ENCODE measurements around the gene KCNIP2. TPM values are rescaled to one million over a fixed set of nuclear protein-coding genes. Genes with fewer than 3 reads are reported as not detected.

KCNIP2 gene
- total and polyA plus RNA-seq, 2 of the 4 experiments (the other 2 are of a cell fraction), result under 0.01 to 0.87 TPM

- WGBS, 2 experiments (ENCODE audit: extremely low coverage in 2 of 2, insufficient read length in 1 of 2), result no CpG with 5 or more reads among the region's 3 CpGs
- TF ChIP-seq FOS (IDR thresholded peaks at IDR 0.05; ENCODE audit: low read depth, low read length) (no peak), MAFK (IDR thresholded peaks at IDR 0.05; ENCODE audit: low read depth, low read length) (no peak), CEBPB (IDR thresholded peaks at IDR 0.05; ENCODE audit: low read depth, low read length) (no peak), NFE2L2 (IDR thresholded peaks at IDR 0.05; ENCODE audit: low read depth, low read length) (no peak), USF2 (IDR thresholded peaks at IDR 0.05; ENCODE audit: low read depth, low read length) (no peak)
- no peak overlapping the region for H2BK20ac ChIP-seq (ENCODE audit: low read depth, low read length)
- H3K27ac ChIP-seq (ENCODE audit: insufficient read depth, low read length), result no peak overlapping the region
- peaks cover 34% of the 10 kb centered on the region for H4K20me1 ChIP-seq (ENCODE audit: insufficient read depth, low read length)
- no peak overlapping the region for H4K91ac ChIP-seq (ENCODE audit: insufficient read depth, low read depth, low read length)
- H3K14ac ChIP-seq (replicated peaks; ENCODE audit: low read depth, low read length), result no peak overlapping the region
- H3K79me1 ChIP-seq (ENCODE audit: low read depth in 1 of 2, low read length in 2 of 2), result peaks cover 11 to 24% of the 10 kb centered on the region in 2 experiments; a peak in 3 of 4 replicates
- no peak overlapping the region; the same call in 1 of the 2 replicates for H2AK5ac ChIP-seq (ENCODE audit: low read depth, low read length)
- H3K18ac ChIP-seq (ENCODE audit: low read depth, low read length), result no peak overlapping the region
- no peak overlapping the region for H2AK9ac ChIP-seq (replicated peaks; ENCODE audit: low read depth, low read length, poor library complexity)
- no peak overlapping the region for H3K4ac ChIP-seq (ENCODE audit: low read depth, low read length)
- no peak overlapping the region for H4K5ac ChIP-seq (ENCODE audit: low read depth, low read length)
- no peaks in the 10 kb centered on the region for H3K9me1 ChIP-seq (ENCODE audit: insufficient read depth, low read length)
- no peaks in the 10 kb centered on the region for H3K9me3 ChIP-seq (ENCODE audit: control insufficient read depth, insufficient read depth, low read length)
- BruUV-seq (replicated peaks), result no TSS peak
- CTCF ChIA-PET, result no interaction called here
- intact Hi-C loops (cut with micrococcal nuclease) (no loop called here), dilution Hi-C loops (cut with HindIII; ENCODE audit: low sequenced_read_pairs, unreplicated experiment) (no loop called here), in situ Hi-C loops (cut with MboI; ENCODE audit: low sequenced_read_pairs) (no loop called here)
- no peak overlapping the region for H3K56ac ChIP-seq (ENCODE audit: extremely low read depth, insufficient read depth, low read length)
- POLR2A ChIA-PET (ENCODE audit: unreplicated experiment), result no interaction called here
- DNase-seq (no peak), ATAC-seq (ENCODE audit: low read depth) (no peak)
- H2AFZ ChIP-seq (replicated peaks; ENCODE audit: low read length, poor library complexity), result no peak overlapping the region
- no peak overlapping the region for H3K4me3 ChIP-seq (ENCODE audit: insufficient read depth, low read depth, low read length)
- H2BK120ac ChIP-seq (ENCODE audit: low read depth, low read length), result no peak overlapping the region
- no peak overlapping the region for H3K4me2 ChIP-seq (ENCODE audit: low read depth, low read length)
- H3K27me3 ChIP-seq (ENCODE audit: control insufficient read depth, insufficient read depth, low read length), result peaks cover 50% of the 10 kb centered on the region
- no peak overlapping the region for H4K8ac ChIP-seq (ENCODE audit: low read depth in 2 of 2, low read length in 2 of 2)
- no peaks in the 10 kb centered on the region; the same call in 1 of the 2 replicates for H3K36me3 ChIP-seq (ENCODE audit: control insufficient read depth, insufficient read depth, low read length)
- no peak overlapping the region for H3K9ac ChIP-seq (ENCODE audit: low read depth, low read length)
- H2BK15ac ChIP-seq (ENCODE audit: low read depth, low read length), result no peak overlapping the region
- peaks cover 12% of the 10 kb centered on the region for H3K4me1 ChIP-seq (ENCODE audit: control insufficient read depth, insufficient read depth, low read length)
- H3K23ac ChIP-seq (ENCODE audit: low read depth, low read length), result no peak overlapping the region
- no peak overlapping the region for H2BK5ac ChIP-seq (ENCODE audit: low read depth, low read length, poor library complexity, severe bottlenecking)
Observed at GRCh38 chr10:101777619-101778145, 65.9 kb downstream of the KCNIP2 start.

Measured in IMR-90 (cell line).